ENCODE measurements around the gene SLC25A10.
"Not testable (repeated sequence)": the region's sequence is repeated elsewhere in the genome, so short reads cannot be mapped to it uniquely, and the experiment has no call there.

The SLC25A10 gene

GRCh38 chr17:81723651-81724209 is 11.6 kb downstream of the SLC25A10 start:
- DNase-seq: no peak

- no peak for DNase-seq
Measured at GRCh38 chr17:81725439-81725838, 13.4 kb downstream of the SLC25A10 start.

- no peak for DNase-seq
Measured at GRCh38 chr17:81726004-81726403, 13.9 kb downstream of the SLC25A10 start.

GRCh38 chr17:81727324-81728031 is 15.4 kb downstream of the SLC25A10 start:
- no peak for DNase-seq

- peak; percentile 84 to 91 (median 89) for DNase-seq
Measured at GRCh38 chr17:81733507-81734404, 21.7 kb downstream of the SLC25A10 start.

- no peak for DNase-seq
Measured at GRCh38 chr17:81734405-81735263, 22.6 kb downstream of the SLC25A10 start.

- peak; percentile 91 to 98 (median 94) for DNase-seq
Measured at GRCh38 chr17:81735264-81736102, 23.4 kb downstream of the SLC25A10 start.

- DNase-seq: no peak
Measured at GRCh38 chr17:81737947-81738800, 26.1 kb downstream of the SLC25A10 start.

- no peak for DNase-seq
Measured at GRCh38 chr17:81738801-81739393, 26.8 kb downstream of the SLC25A10 start.

- DNase-seq: not testable (repeated sequence)
Measured at GRCh38 chr17:81739593-81739992, 27.5 kb downstream of the SLC25A10 start.

- DNase-seq: peak in 1 of 3 donors; percentile 57
Measured at GRCh38 chr17:81740395-81740961, 28.4 kb downstream of the SLC25A10 start.

- no peak for DNase-seq
Measured at GRCh38 chr17:81741049-81741593, 29.0 kb downstream of the SLC25A10 start.

GRCh38 chr17:81741594-81742452 is 29.7 kb downstream of the SLC25A10 start:
- no peak for DNase-seq

Data from suppressor macrophage treated with lipopolysaccharide for 1 hour (primary cell).